ENCODE measurements around the gene C2orf72. TPM values are rescaled to one million over a fixed set of nuclear protein-coding genes. Genes with fewer than 3 reads are reported as not detected.

Gene C2orf72
- 0.66 and 0.83 TPM in 2 replicates for total RNA-seq (2022)
- Bru-seq, nascent RNA: percentile 24 among the genes with signal in this experiment
- percentile 15 among the genes with signal in this experiment for BruChase-seq, experiment 1, labeled RNA remaining after a 6-hour chase
- BruChase-seq, experiment 2, labeled RNA remaining after a 2-hour chase: percentile 22 among the genes with signal in this experiment
- long read RNA-seq, partial matches to known transcripts: 0 of 1 reads
- long read RNA-seq, other reads (novel, unspliced or antisense): 1 of 1 reads

DNA sequence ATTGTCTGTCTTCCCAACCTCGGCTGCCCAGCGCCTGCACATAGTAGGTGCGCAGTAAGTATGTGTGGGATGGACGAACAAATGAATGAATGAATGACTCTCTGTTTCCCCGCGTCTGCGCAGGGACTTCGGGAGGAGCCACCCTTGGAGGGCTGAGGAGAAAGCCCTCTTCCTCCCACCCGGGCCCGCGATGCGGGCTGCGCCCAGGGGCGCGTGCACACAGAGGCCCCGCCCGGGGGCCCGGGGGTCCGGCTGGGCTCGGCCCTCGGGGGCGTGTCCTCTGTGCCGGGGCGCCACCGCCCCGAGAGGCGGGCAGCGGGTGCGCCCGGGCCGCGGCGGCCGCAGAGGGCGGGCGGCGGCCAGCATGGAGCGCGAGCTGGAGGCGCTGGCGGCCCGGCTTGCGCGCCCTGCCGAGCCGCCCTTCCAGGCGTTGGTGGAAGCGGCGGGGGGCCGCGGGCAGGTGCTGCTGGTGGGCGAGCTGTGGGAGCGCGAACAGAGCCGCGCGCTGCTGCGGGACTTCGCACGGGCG, at the start of gene C2orf72:
C2orf72 (plus strand) TSS at position 322 of the 529 bp plus-strand sequence; CDS start at position 365, 43 bp downstream.
- CTCF ChIA-PET: no interaction called here
- TF ChIP-seq, protein P1, sequence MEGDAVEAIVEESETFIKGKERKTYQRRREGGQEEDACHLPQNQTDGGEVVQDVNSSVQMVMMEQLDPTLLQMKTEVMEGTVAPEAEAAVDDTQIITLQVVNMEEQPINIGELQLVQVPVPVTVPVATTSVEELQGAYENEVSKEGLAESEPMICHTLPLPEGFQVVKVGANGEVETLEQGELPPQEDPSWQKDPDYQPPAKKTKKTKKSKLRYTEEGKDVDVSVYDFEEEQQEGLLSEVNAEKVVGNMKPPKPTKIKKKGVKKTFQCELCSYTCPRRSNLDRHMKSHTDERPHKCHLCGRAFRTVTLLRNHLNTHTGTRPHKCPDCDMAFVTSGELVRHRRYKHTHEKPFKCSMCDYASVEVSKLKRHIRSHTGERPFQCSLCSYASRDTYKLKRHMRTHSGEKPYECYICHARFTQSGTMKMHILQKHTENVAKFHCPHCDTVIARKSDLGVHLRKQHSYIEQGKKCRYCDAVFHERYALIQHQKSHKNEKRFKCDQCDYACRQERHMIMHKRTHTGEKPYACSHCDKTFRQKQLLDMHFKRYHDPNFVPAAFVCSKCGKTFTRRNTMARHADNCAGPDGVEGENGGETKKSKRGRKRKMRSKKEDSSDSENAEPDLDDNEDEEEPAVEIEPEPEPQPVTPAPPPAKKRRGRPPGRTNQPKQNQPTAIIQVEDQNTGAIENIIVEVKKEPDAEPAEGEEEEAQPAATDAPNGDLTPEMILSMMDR (IDR thresholded peaks at IDR 0.05; ENCODE audit: unreplicated experiment): no peak
- Mint-ChIP-seq H3K4me3 (ENCODE audit: low read depth, unreplicated experiment) (peak within 1 kb of the TSS; percentile 61), H3K36me3 (ENCODE audit: insufficient read depth, unreplicated experiment) (no peaks in the 10 kb centered on the region), H3K9me3 (ENCODE audit: low read depth, unreplicated experiment) (no peaks in the 10 kb centered on the region), H3K27me3 (ENCODE audit: unreplicated experiment) (peaks cover 84% of the 10 kb centered on the region), H3K4me1 (ENCODE audit: low read depth, unreplicated experiment) (peaks cover 9% of the 10 kb centered on the region), H3K27ac (ENCODE audit: unreplicated experiment) (no peak within 1 kb of the TSS)
- peak; percentile 15 for DNase-seq
- intact Hi-C loops (cut with micrococcal nuclease; ENCODE audit: unreplicated experiment): no loop called here
- no TSS peak for BruUV-seq (replicated peaks)

DNA sequence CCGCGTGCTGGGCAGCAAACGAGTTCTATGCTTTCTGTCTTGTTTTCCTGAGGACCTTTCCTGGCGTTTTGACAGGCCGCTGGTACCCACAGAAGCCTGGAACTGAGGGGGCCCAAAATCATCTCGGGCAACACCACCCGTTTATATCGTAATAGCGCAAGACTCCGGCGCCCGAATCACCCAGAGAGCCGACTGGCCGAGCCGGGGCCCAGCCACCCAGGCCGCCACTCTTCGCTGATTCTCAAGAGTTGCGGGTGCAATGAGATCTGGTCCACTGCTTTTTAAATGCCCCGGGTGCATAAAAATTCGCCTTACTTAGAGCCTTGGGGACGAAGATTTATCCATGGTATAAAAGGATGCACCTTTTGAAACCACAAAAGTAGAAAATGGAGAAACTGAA, 47.6 kb upstream of the C2orf72 start:
- intact Hi-C loops (cut with micrococcal nuclease; ENCODE audit: unreplicated experiment): no loop called here
- Mint-ChIP-seq H3K27me3 (ENCODE audit: unreplicated experiment) (peaks cover 69% of the 10 kb centered on the region), H3K36me3 (ENCODE audit: insufficient read depth, unreplicated experiment) (peaks cover 8% of the 10 kb centered on the region), H3K4me1 (ENCODE audit: low read depth, unreplicated experiment) (no peaks in the 10 kb centered on the region), H3K9me3 (ENCODE audit: low read depth, unreplicated experiment) (no peaks in the 10 kb centered on the region), H3K27ac (ENCODE audit: unreplicated experiment) (no peak overlapping the region), H3K4me3 (ENCODE audit: low read depth, unreplicated experiment) (no peak overlapping the region)
- TF ChIP-seq, protein P1 (IDR thresholded peaks at IDR 0.05; ENCODE audit: unreplicated experiment): no peak
- BruUV-seq (replicated peaks): no TSS peak
- CTCF ChIA-PET: interaction anchor here (1.5 kb wide), 1 partner anchor 165 kb away, joined by 3 read pairs; no protein-coding TSS in a partner anchor
- no peak for DNase-seq

DNA sequence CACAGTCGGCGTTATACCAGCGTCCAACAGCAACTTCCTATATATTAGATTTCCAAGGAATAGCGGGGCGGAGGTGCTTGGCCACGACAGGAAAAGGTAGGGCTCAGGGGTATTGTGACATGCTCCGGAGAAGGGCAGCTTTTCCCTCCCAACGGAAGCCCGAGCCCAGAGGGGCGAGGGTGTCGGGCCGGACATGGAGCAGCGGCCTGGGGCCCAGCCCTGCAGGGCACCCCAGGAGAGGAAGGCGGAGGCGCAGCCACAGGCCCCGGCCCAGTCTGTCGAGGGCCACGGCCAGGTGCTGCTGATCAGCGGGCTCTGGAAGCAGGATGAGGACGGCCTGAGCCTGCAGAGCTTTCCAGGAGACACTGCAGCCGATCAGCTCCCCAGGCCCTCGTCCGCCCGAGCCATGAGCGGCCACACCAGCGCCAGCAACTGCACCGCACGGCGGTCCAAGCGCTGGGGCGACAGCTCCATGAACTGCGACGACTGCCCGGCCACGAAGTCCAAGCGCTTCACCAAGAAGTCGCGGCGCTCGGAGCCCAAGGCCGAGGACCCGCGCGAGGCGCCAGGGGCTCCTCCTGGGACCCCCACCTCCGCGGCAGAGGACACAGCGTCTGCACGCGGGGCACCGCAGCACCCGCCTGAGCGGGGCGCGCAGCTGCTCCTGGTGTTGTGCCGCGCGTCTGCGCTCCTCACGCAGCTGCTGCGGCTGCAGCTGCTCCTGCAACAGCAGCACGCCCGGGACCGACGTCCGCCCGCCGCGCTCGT, 47.0 kb upstream of the C2orf72 start:
- no TSS peak for BruUV-seq (replicated peaks)
- Mint-ChIP-seq H3K4me1 (ENCODE audit: low read depth, unreplicated experiment) (no peaks in the 10 kb centered on the region), H3K36me3 (ENCODE audit: insufficient read depth, unreplicated experiment) (peaks cover 8% of the 10 kb centered on the region), H3K9me3 (ENCODE audit: low read depth, unreplicated experiment) (no peaks in the 10 kb centered on the region), H3K4me3 (ENCODE audit: low read depth, unreplicated experiment) (no peak overlapping the region), H3K27me3 (ENCODE audit: unreplicated experiment) (peaks cover 69% of the 10 kb centered on the region), H3K27ac (ENCODE audit: unreplicated experiment) (no peak overlapping the region)
- CTCF ChIA-PET: no interaction called here
- intact Hi-C loops (cut with micrococcal nuclease; ENCODE audit: unreplicated experiment): no loop called here
- no peak for DNase-seq
- TF ChIP-seq, protein P1 (IDR thresholded peaks at IDR 0.05; ENCODE audit: unreplicated experiment): no peak

DNA sequence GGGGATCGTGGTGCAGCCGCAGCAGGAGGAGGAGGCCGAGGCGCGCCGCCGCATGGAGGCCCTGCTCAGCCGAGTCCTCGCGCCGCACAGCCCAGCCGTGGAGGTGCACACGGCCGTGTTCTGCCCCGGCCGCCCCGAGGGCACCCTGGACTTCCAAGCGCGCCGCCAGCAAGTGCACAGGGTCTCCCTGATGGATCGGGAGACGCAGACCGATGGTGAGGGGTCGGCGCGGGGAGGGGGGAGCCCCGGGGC, 46.5 kb upstream of the C2orf72 start:
- BruUV-seq (replicated peaks): no TSS peak
- H3K27ac Mint-ChIP-seq (ENCODE audit: unreplicated experiment): no peak overlapping the region
- no peaks in the 10 kb centered on the region for H3K9me3 Mint-ChIP-seq (ENCODE audit: low read depth, unreplicated experiment)
- H3K27me3 Mint-ChIP-seq (ENCODE audit: unreplicated experiment): peaks cover 69% of the 10 kb centered on the region
- CTCF ChIA-PET: no interaction called here
- DNase-seq: no peak
- peaks cover 8% of the 10 kb centered on the region for H3K36me3 Mint-ChIP-seq (ENCODE audit: insufficient read depth, unreplicated experiment)
- intact Hi-C loops (cut with micrococcal nuclease; ENCODE audit: unreplicated experiment): no loop called here
- no peak overlapping the region for H3K4me3 Mint-ChIP-seq (ENCODE audit: low read depth, unreplicated experiment)
- H3K4me1 Mint-ChIP-seq (ENCODE audit: low read depth, unreplicated experiment): no peaks in the 10 kb centered on the region
- TF ChIP-seq, protein P1 (IDR thresholded peaks at IDR 0.05; ENCODE audit: unreplicated experiment): no peak
